GM23338 (cell line): Measurements from ENCODE around the gene ZBP1. TPM values are rescaled to one million over a fixed set of nuclear protein-coding genes. Genes with fewer than 3 reads are reported as not detected.
A peak's percentile ranks its signal among the peaks of the same experiment; 100 is the strongest.

ENCODE experiments used
- ATAC-seq: fragments of 200-7000 bp; cut with Tn5 transposase; 3 replicates; pipeline ENCODE4 v1.9.1; 2020
- DNase-seq: peaks from one replicate; pipeline ENCODE4 v3.0.0-alpha.2; 2015; ENCODE audit warnings: low spot score
- H2AFZ ChIP-seq: fragments of 200-600 bp; sonication (generic); 2 replicates; pipeline ENCODE4 v1.8.0; 2016; ENCODE audit warnings: antibody characterized with exemption, mild to moderate bottlenecking, moderate library complexity
- H3F3A ChIP-seq: fragments of 200-600 bp; sonication (generic); replicated peaks from 2 replicates; pipeline ENCODE4 v1.8.0; 2017; ENCODE audit warnings: antibody characterized with exemption, mixed run types, low read depth
- H3K27ac ChIP-seq: fragments of 200-600 bp; sonication (generic); 2 replicates; pipeline ENCODE4 v1.6.1; 2016; ENCODE audit warnings: low read depth
- H3K27me3 ChIP-seq: fragments of 200-600 bp; sonication (generic); 2 replicates; pipeline ENCODE4 v1.8.0; 2016; ENCODE audit warnings: mild to moderate bottlenecking, mixed run types, moderate library complexity; ENCODE audit not compliant: insufficient read depth
- H3K36me3 ChIP-seq: fragments of 200-600 bp; sonication (generic); 2 replicates; pipeline ENCODE4 v1.8.0; 2016; ENCODE audit warnings: mild to moderate bottlenecking; ENCODE audit not compliant: insufficient read depth
- H3K4me1 ChIP-seq: fragments of 200-600 bp; sonication (generic); 2 replicates; pipeline ENCODE4 v1.8.0; 2016; ENCODE audit warnings: mild to moderate bottlenecking, moderate library complexity; ENCODE audit not compliant: insufficient read depth
- H3K4me2 ChIP-seq: fragments of 200-600 bp; sonication (generic); 2 replicates; pipeline ENCODE4 v1.7.1; 2017; ENCODE audit warnings: mixed run types
- H3K4me3 ChIP-seq: fragments of 200-600 bp; sonication (generic); 2 replicates; pipeline ENCODE4 v1.6.1; 2016; ENCODE audit warnings: mixed run types
- H3K79me2 ChIP-seq: fragments of 200-600 bp; sonication (generic); replicated peaks from 2 replicates; pipeline ENCODE4 v1.8.0; 2017; ENCODE audit warnings: mild to moderate bottlenecking; ENCODE audit not compliant: insufficient read depth
- H3K9me2 ChIP-seq: fragments of 200-600 bp; sonication (generic); 2 replicates; pipeline ENCODE4 v1.8.0; 2017; ENCODE audit not compliant: insufficient read depth
- H4K20me1 ChIP-seq: fragments of 200-600 bp; sonication (generic); replicated peaks from 2 replicates; pipeline ENCODE4 v1.8.0; 2017; ENCODE audit warnings: mild to moderate bottlenecking; ENCODE audit not compliant: insufficient read depth
- H3K27ac Mint-ChIP-seq: 2 replicates; pipeline ENCODE4 v1.8.0; 2020; ENCODE audit warnings: inconsistent platforms, mild to moderate bottlenecking, moderate library complexity, mixed read lengths
- H3K27me3 Mint-ChIP-seq: 3 replicates; pipeline ENCODE4 v1.8.0; 2022; ENCODE audit warnings: low read depth, mild to moderate bottlenecking, moderate library complexity, mixed read lengths, inconsistent platforms; ENCODE audit not compliant: insufficient read depth, poor library complexity
- H3K36me3 Mint-ChIP-seq: 3 replicates; pipeline ENCODE4 v1.8.0; 2021; ENCODE audit warnings: low read depth, mild to moderate bottlenecking, inconsistent platforms, moderate library complexity, mixed read lengths
- H3K4me1 Mint-ChIP-seq: 3 replicates; pipeline ENCODE4 v1.8.0; 2020; ENCODE audit warnings: mild to moderate bottlenecking, inconsistent platforms, mixed read lengths
- H3K4me3 Mint-ChIP-seq: 3 replicates; pipeline ENCODE4 v1.8.0; 2021; ENCODE audit warnings: moderate library complexity, mild to moderate bottlenecking, inconsistent platforms, mixed read lengths
- H3K9me3 Mint-ChIP-seq: 3 replicates; pipeline ENCODE4 v1.8.0; 2020; ENCODE audit warnings: moderate library complexity, mild to moderate bottlenecking, inconsistent platforms, mixed read lengths
- CREB1 ChIP-seq: fragments of 250-450 bp; sonication (Bioruptor Pico); IDR thresholded peaks from 2 replicates; pipeline ENCODE4 v1.5.0; 2020; ENCODE audit warnings: low read depth, mild to moderate bottlenecking, moderate library complexity
- ETS1 ChIP-seq: IDR thresholded peaks from 2 replicates; pipeline ENCODE4 v1.6.1; 2016; ENCODE audit warnings: antibody characterized with exemption
- EZH2 ChIP-seq: fragments of 200-600 bp; sonication (generic); IDR thresholded peaks from one replicate; pipeline ENCODE4 v1.8.0; 2017; ENCODE audit warnings: antibody characterized with exemption, mild to moderate bottlenecking, low read depth; ENCODE audit not compliant: unreplicated experiment
- EZH2phosphoT487 ChIP-seq: fragments of 200-600 bp; sonication (generic); IDR thresholded peaks from one replicate; pipeline ENCODE4 v1.8.1; 2018; ENCODE audit warnings: antibody characterized with exemption; ENCODE audit not compliant: unreplicated experiment
- JUNB ChIP-seq: IDR thresholded peaks from one replicate; pipeline ENCODE4 v1.6.1; 2016; ENCODE audit warnings: antibody characterized with exemption; ENCODE audit not compliant: unreplicated experiment
- NANOG ChIP-seq: IDR thresholded peaks from 2 replicates; pipeline ENCODE4 v1.6.1; 2016; ENCODE audit warnings: antibody characterized with exemption, borderline replicate concordance
- POLR2AphosphoS5 ChIP-seq: IDR thresholded peaks from 2 replicates; pipeline ENCODE4 v1.6.1; 2016; ENCODE audit warnings: antibody characterized with exemption, low read depth
- REST ChIP-seq: IDR thresholded peaks from one replicate; pipeline ENCODE4 v1.6.1; 2018; ENCODE audit warnings: antibody characterized with exemption; ENCODE audit not compliant: unreplicated experiment
- STAT1 ChIP-seq: IDR thresholded peaks from one replicate; pipeline ENCODE4 v1.6.1; 2016; ENCODE audit warnings: antibody characterized with exemption; ENCODE audit not compliant: unreplicated experiment
- ZNF114 ChIP-seq: fragments of 250-450 bp; sonication (Bioruptor Pico); IDR thresholded peaks from 2 replicates; pipeline ENCODE4 v1.5.0; 2020; ENCODE audit warnings: mild to moderate bottlenecking, moderate library complexity
- ZNF331 ChIP-seq: fragments of 250-450 bp; sonication (Bioruptor Pico); IDR thresholded peaks from 2 replicates; pipeline ENCODE4 v1.5.0; 2020; ENCODE audit warnings: low read depth, mild to moderate bottlenecking, moderate library complexity
- polyA plus RNA-seq: library from polyadenylated mRNA; unstranded; fragments of >200 nt; fragmentation: Nextera tagmentation; extraction: Ambion mirVana; gene quantifications from 2 replicates; pipeline ENCODE4 v1.2.1, GENCODE V29; 2016
- total RNA-seq: library from RNA; depleted of rRNA; stranded (reverse); fragments of >200 nt; shearing (Covaris generic); gene quantifications from 2 replicates; pipeline ENCODE4 v1.2.3, GENCODE V29; 2014
- TF ChIP-seq, protein P1 (sequence below): fragments of 250-450 bp; sonication (Bioruptor Pico); IDR thresholded peaks from 2 replicates; pipeline ENCODE4 v1.5.0; 2020; ENCODE audit warnings: mild to moderate bottlenecking, moderate library complexity
- TF ChIP-seq, protein P2 (sequence below), 2 experiments: fragments of 200-600 bp in 1 of 2; sonication (generic) in 1 of 2; conservative IDR thresholded peaks; 2 replicates each; pipeline versions ENCODE4 v1.5.1 to v1.6.1; 2016 to 2017; ENCODE audit warnings: antibody characterized with exemption in 2 of 2, low read depth in 2 of 2, mild to moderate bottlenecking in 2 of 2, moderate library complexity in 1 of 2

ZBP1 gene
- total and polyA plus RNA-seq, 2 experiments from 2014 or later: not detected

DNA sequence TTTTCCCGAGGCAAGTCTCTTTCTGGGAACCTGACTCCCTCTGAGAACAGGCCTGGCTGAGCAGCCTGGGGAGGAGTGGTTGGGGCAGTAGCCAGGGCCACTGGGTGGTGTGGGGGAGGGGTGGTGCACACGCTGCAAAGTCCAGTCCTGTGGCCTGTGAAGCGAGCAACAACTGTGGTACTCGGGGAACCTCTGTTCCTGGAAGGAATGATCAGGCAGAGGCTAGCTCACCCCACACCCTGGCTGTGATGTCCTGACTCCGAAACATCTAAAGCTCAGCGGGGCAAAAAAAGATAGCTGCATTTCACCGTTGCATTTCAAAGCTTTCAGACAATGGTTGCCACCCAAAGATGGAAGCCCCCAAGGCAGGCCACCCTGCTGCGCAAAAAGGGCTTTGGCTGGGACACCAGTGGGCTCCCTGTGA, 33.8 kb downstream of the ZBP1 start:
- Histone ChIP-seq H3K79me2 (no peaks in the 10 kb centered on the region), H4K20me1 (no peaks in the 10 kb centered on the region), H3F3A (no peaks in the 10 kb centered on the region), H3K9me2 (no peaks in the 10 kb centered on the region), H3K27me3 (no peaks in the 10 kb centered on the region), H3K4me1 (no peaks in the 10 kb centered on the region), H3K4me2 (no peak overlapping the region), H3K36me3 (no peaks in the 10 kb centered on the region), H2AFZ (no peak overlapping the region), H3K27ac (no peak overlapping the region), H3K4me3 (no peak overlapping the region)
- Mint-ChIP-seq H3K4me3 (no peak overlapping the region), H3K9me3 (peaks cover 12% of the 10 kb centered on the region; the same call in 2 of the 3 replicates), H3K36me3 (no peaks in the 10 kb centered on the region), H3K4me1 (peaks cover 7% of the 10 kb centered on the region), H3K27ac (no peak overlapping the region), H3K27me3 (peaks cover 21% of the 10 kb centered on the region)
- ATAC-seq (peak; percentile 33; the same call in 1 of the 3 replicates), DNase-seq (no peak)
- no peak for TF ChIP-seq EZH2
- TF ChIP-seq, protein P1, sequence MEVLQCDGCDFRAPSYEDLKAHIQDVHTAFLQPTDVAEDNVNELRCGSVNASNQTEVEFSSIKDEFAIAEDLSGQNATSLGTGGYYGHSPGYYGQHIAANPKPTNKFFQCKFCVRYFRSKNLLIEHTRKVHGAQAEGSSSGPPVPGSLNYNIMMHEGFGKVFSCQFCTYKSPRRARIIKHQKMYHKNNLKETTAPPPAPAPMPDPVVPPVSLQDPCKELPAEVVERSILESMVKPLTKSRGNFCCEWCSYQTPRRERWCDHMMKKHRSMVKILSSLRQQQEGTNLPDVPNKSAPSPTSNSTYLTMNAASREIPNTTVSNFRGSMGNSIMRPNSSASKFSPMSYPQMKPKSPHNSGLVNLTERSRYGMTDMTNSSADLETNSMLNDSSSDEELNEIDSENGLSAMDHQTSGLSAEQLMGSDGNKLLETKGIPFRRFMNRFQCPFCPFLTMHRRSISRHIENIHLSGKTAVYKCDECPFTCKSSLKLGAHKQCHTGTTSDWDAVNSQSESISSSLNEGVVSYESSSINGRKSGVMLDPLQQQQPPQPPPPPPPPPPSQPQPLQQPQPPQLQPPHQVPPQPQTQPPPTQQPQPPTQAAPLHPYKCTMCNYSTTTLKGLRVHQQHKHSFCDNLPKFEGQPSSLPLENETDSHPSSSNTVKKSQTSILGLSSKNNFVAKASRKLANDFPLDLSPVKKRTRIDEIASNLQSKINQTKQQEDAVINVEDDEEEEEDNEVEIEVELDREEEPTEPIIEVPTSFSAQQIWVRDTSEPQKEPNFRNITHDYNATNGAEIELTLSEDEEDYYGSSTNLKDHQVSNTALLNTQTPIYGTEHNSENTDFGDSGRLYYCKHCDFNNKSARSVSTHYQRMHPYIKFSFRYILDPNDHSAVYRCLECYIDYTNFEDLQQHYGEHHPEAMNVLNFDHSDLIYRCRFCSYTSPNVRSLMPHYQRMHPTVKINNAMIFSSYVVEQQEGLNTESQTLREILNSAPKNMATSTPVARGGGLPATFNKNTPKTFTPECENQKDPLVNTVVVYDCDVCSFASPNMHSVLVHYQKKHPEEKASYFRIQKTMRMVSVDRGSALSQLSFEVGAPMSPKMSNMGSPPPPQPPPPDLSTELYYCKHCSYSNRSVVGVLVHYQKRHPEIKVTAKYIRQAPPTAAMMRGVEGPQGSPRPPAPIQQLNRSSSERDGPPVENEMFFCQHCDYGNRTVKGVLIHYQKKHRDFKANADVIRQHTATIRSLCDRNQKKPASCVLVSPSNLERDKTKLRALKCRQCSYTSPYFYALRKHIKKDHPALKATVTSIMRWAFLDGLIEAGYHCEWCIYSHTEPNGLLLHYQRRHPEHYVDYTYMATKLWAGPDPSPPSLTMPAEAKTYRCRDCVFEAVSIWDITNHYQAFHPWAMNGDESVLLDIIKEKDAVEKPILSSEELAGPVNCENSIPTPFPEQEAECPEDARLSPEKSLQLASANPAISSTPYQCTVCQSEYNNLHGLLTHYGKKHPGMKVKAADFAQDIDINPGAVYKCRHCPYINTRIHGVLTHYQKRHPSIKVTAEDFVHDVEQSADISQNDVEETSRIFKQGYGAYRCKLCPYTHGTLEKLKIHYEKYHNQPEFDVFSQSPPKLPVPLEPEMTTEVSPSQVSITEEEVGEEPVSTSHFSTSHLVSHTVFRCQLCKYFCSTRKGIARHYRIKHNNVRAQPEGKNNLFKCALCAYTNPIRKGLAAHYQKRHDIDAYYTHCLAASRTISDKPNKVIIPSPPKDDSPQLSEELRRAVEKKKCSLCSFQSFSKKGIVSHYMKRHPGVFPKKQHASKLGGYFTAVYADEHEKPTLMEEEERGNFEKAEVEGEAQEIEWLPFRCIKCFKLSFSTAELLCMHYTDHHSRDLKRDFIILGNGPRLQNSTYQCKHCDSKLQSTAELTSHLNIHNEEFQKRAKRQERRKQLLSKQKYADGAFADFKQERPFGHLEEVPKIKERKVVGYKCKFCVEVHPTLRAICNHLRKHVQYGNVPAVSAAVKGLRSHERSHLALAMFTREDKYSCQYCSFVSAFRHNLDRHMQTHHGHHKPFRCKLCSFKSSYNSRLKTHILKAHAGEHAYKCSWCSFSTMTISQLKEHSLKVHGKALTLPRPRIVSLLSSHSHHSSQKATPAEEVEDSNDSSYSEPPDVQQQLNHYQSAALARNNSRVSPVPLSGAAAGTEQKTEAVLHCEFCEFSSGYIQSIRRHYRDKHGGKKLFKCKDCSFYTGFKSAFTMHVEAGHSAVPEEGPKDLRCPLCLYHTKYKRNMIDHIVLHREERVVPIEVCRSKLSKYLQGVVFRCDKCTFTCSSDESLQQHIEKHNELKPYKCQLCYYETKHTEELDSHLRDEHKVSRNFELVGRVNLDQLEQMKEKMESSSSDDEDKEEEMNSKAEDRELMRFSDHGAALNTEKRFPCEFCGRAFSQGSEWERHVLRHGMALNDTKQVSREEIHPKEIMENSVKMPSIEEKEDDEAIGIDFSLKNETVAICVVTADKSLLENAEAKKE (CRISPR knock-in tag): no peak
- TF ChIP-seq REST: no peak
- no peak for TF ChIP-seq ZNF331 (CRISPR knock-in tag)
- no peak for TF ChIP-seq ETS1
- no peak for TF ChIP-seq EZH2phosphoT487
- TF ChIP-seq CREB1 (CRISPR knock-in tag): no peak
- TF ChIP-seq STAT1: no peak
- TF ChIP-seq ZNF114 (CRISPR knock-in tag): no peak
- TF ChIP-seq, protein P2, sequence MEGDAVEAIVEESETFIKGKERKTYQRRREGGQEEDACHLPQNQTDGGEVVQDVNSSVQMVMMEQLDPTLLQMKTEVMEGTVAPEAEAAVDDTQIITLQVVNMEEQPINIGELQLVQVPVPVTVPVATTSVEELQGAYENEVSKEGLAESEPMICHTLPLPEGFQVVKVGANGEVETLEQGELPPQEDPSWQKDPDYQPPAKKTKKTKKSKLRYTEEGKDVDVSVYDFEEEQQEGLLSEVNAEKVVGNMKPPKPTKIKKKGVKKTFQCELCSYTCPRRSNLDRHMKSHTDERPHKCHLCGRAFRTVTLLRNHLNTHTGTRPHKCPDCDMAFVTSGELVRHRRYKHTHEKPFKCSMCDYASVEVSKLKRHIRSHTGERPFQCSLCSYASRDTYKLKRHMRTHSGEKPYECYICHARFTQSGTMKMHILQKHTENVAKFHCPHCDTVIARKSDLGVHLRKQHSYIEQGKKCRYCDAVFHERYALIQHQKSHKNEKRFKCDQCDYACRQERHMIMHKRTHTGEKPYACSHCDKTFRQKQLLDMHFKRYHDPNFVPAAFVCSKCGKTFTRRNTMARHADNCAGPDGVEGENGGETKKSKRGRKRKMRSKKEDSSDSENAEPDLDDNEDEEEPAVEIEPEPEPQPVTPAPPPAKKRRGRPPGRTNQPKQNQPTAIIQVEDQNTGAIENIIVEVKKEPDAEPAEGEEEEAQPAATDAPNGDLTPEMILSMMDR (conservative IDR thresholded peaks at IDR 0.05; ENCODE audit: low read depth in 2 of 2): no peak
- no peak for TF ChIP-seq POLR2AphosphoS5
- no peak for TF ChIP-seq NANOG
- no peak for TF ChIP-seq JUNB
